RCC 7860 (cell line): Measurements from ENCODE around the gene SLC9A8.
"Not testable (repeated sequence)": the region's sequence is repeated elsewhere in the genome, so short reads cannot be mapped to it uniquely, and the experiment has no call there.

ENCODE experiments used
- DNase-seq: peaks from one replicate; pipeline ENCODE4 v3.0.0-alpha.2; 2015; ENCODE audit warnings: low spot score
- FAIRE-seq: peaks from 2 replicates; lab custom pipeline; 2012; peaks lifted over from hg19 to GRCh38; lab: Jason Lieb, UNC

Gene SLC9A8

GRCh38 chr20:49890471-49891361, 78.1 kb downstream of the SLC9A8 start:
- no peak for FAIRE-seq
- no peak for DNase-seq

GRCh38 chr20:49891476-49892110, 79.0 kb downstream of the SLC9A8 start:
- FAIRE-seq: no peak
- no peak for DNase-seq

- no peak for DNase-seq
- no peak for FAIRE-seq
Measured at GRCh38 chr20:49892260-49892659, 79.6 kb downstream of the SLC9A8 start.

GRCh38 chr20:49892817-49893216, 80.2 kb downstream of the SLC9A8 start:
- no peak for FAIRE-seq
- no peak for DNase-seq

- no peak for FAIRE-seq
- DNase-seq: no peak
Measured at GRCh38 chr20:49893242-49894072, 80.8 kb downstream of the SLC9A8 start.

- FAIRE-seq (no peak), DNase-seq (no peak)
Measured at GRCh38 chr20:49894073-49894470, 81.4 kb downstream of the SLC9A8 start.

GRCh38 chr20:49895474-49896093, 83.0 kb downstream of the SLC9A8 start:
- not testable (repeated sequence) for FAIRE-seq, DNase-seq

GRCh38 chr20:49896204-49896603, 83.6 kb downstream of the SLC9A8 start:
- FAIRE-seq (no peak), DNase-seq (no peak)

GRCh38 chr20:49899541-49900383, 87.1 kb downstream of the SLC9A8 start:
- FAIRE-seq (no peak), DNase-seq (no peak)

- FAIRE-seq (no peak), DNase-seq (no peak)
Measured at GRCh38 chr20:49901588-49901987, 89.0 kb downstream of the SLC9A8 start.

GRCh38 chr20:49904440-49905214, 92.0 kb downstream of the SLC9A8 start:
- FAIRE-seq: no peak
- no peak for DNase-seq

GRCh38 chr20:49905415-49906091, 92.9 kb downstream of the SLC9A8 start:
- no peak for FAIRE-seq
- no peak for DNase-seq

GRCh38 chr20:49906101-49906604, 93.5 kb downstream of the SLC9A8 start:
- FAIRE-seq (no peak), DNase-seq (no peak)

GRCh38 chr20:49906615-49907154, 94.1 kb downstream of the SLC9A8 start:
- DNase-seq: no peak
- no peak for FAIRE-seq

GRCh38 chr20:49907405-49908257, 95.0 kb downstream of the SLC9A8 start:
- FAIRE-seq (no peak), DNase-seq (no peak)

GRCh38 chr20:49908258-49908565, 95.6 kb downstream of the SLC9A8 start:
- no peak for FAIRE-seq
- no peak for DNase-seq
